Natural killer cell (primary cell): Measurements from ENCODE around the gene RNASE13. TPM values are rescaled to one million over a fixed set of nuclear protein-coding genes. Genes with fewer than 3 reads are reported as not detected.

Source experiments
- ATAC-seq, 3 donors: fragments of 150-1000 bp in 2 of 3; fragments of 200-7000 bp in 1 of 3; cut with Tn5 transposase; 1 replicate in 1 of 3; 2 replicates in 2 of 3; pipeline ENCODE4 v1.10.0; 2021; ENCODE audit warnings: mild to moderate bottlenecking in 2 of 3, moderate library complexity in 2 of 3
- DNase-seq, 2 donors: peaks; one replicate each; pipeline versions ENCODE4 v3.0.0 to v3.0.0-alpha.2; 2013 to 2021; ENCODE audit warnings: mixed read lengths in 1 of 2
- H3K27ac ChIP-seq: one replicate; pipeline ENCODE4 v1.5.1; 2013; ENCODE audit warnings: mild to moderate bottlenecking, low read length
- H3K27me3 ChIP-seq: one replicate; pipeline ENCODE4 v1.6.1; 2013; ENCODE audit warnings: low read length; ENCODE audit not compliant: control insufficient read depth, insufficient read depth
- H3K36me3 ChIP-seq: one replicate; pipeline ENCODE4 v1.6.1; 2013; ENCODE audit warnings: low read length; ENCODE audit not compliant: control insufficient read depth, insufficient read depth
- H3K4me1 ChIP-seq: one replicate; pipeline ENCODE4 v1.6.1; 2013; ENCODE audit warnings: low read length; ENCODE audit not compliant: control insufficient read depth, insufficient read depth
- H3K4me3 ChIP-seq: one replicate; pipeline ENCODE4 v1.5.1; 2013; ENCODE audit warnings: low read length
- H3K9me3 ChIP-seq: one replicate; pipeline ENCODE4 v1.6.1; 2013; ENCODE audit warnings: low read length; ENCODE audit not compliant: control insufficient read depth, insufficient read depth
- H3K27ac Mint-ChIP-seq, 2 donors: one replicate each; pipeline ENCODE4 v1.8.0; 2022; ENCODE audit warnings: mild to moderate bottlenecking in 2 of 2, mixed read lengths in 2 of 2, moderate library complexity in 1 of 2
- H3K27me3 Mint-ChIP-seq, 2 donors: one replicate each; pipeline ENCODE4 v1.8.0; 2022; ENCODE audit warnings: low read depth in 2 of 2, mixed read lengths in 2 of 2
- H3K36me3 Mint-ChIP-seq: one replicate; pipeline ENCODE4 v1.8.0; 2022; ENCODE audit warnings: mixed read lengths
- H3K4me1 Mint-ChIP-seq, 2 donors: one replicate each; pipeline ENCODE4 v1.8.0; 2022; ENCODE audit warnings: mixed read lengths in 2 of 2
- H3K4me3 Mint-ChIP-seq: one replicate; pipeline ENCODE4 v1.8.0; 2022; ENCODE audit warnings: mild to moderate bottlenecking, moderate library complexity, mixed read lengths
- H3K9me3 Mint-ChIP-seq, 2 donors: one replicate each; pipeline ENCODE4 v1.8.0; 2022; ENCODE audit warnings: mixed read lengths in 2 of 2
- CTCF ChIP-seq: fragments of 200-600 bp; IDR thresholded peaks from one replicate; pipeline ENCODE4 v1.8.0; 2022; ENCODE audit warnings: antibody characterized with exemption
- WGBS: methylation state at CpG from one replicate; pipeline ENCODE4 v1.1.7; 2013; ENCODE audit warnings: missing lambda C conversion rate; ENCODE audit not compliant: insufficient coverage; 5-methylcytosine and 5-hydroxymethylcytosine counted together
- intact Hi-C: fragments of 100-400 bp; cut with micrococcal nuclease; formaldehyde crosslinking; loops from one replicate; pipeline ENCODE4 v1.14.2; 2022
- total RNA-seq, 4 donors: library from RNA; stranded (reverse); fragments of 120-200 nt in 1 of 4; gene quantifications; one replicate each; pipeline versions ENCODE4 v1.2.3 to v1.2.4, GENCODE V29; 2013 to 2022

RNASE13 gene
- total RNA-seq, 3 donors from 2014 or later (not counting 1 experiment from before 2014, with no cell fraction given) = not detected

- peaks cover 44% of the 10 kb centered on the region for H3K4me1 ChIP-seq
- H3K27ac ChIP-seq = no peak overlapping the region
- H3K4me3 ChIP-seq = peak overlapping the region; percentile 30
- H3K27ac Mint-ChIP-seq = peak overlapping the region; percentile 51 to 88
- DNase-seq = peak in 1 of 2 donors; percentile 57
- H3K27me3 Mint-ChIP-seq = peaks cover 64 to 71% of the 10 kb centered on the region in 2 donors
- H3K9me3 Mint-ChIP-seq = no peaks in the 10 kb centered on the region
- H3K36me3 ChIP-seq = no peaks in the 10 kb centered on the region
- peaks cover 37% of the 10 kb centered on the region for H3K27me3 ChIP-seq
- H3K9me3 ChIP-seq = no peaks in the 10 kb centered on the region
- intact Hi-C loops = loop anchor here (2.0 kb wide), 1 partner anchor 16 kb away; no protein-coding TSS in a partner anchor
- H3K36me3 Mint-ChIP-seq = no peaks in the 10 kb centered on the region
- peaks cover 31 to 41% of the 10 kb centered on the region in 2 donors for H3K4me1 Mint-ChIP-seq
- no peak for TF ChIP-seq CTCF
- 1% methylated on average over 23 of the region's 23 CpGs for WGBS
- H3K4me3 Mint-ChIP-seq = peak overlapping the region; percentile 89
- ATAC-seq = peak; percentile 27 to 33 (median 31)
Measured at GRCh38 chr14:21070610-21071224, 36.1 kb upstream of the RNASE13 start.

- Mint-ChIP-seq H3K27ac (peak within 1 kb of the TSS; percentile 51 to 88), H3K9me3 (no peaks in the 10 kb centered on the region), H3K27me3 (peaks cover 70 to 77% of the 10 kb centered on the region in 2 donors), H3K4me1 (peaks cover 31 to 41% of the 10 kb centered on the region in 2 donors), H3K36me3 (no peaks in the 10 kb centered on the region), H3K4me3 (peak within 1 kb of the TSS; percentile 89)
- H3K27me3 ChIP-seq = peaks cover 37% of the 10 kb centered on the region
- no peak within 1 kb of the TSS for H3K27ac ChIP-seq
- H3K9me3 ChIP-seq = no peaks in the 10 kb centered on the region
- peak; percentile 9 to 18 (median 14) for ATAC-seq
- no peak for TF ChIP-seq CTCF
- peak in 1 of 2 donors; percentile 61 for DNase-seq
- peak within 1 kb of the TSS; percentile 30 for H3K4me3 ChIP-seq
- H3K4me1 ChIP-seq = peaks cover 44% of the 10 kb centered on the region
- under 1% methylated on average over 63 of the region's 63 CpGs for WGBS
- intact Hi-C loops = loop anchor here (2.0 kb wide), 1 partner anchor 17 kb away; no protein-coding TSS in a partner anchor
- H3K36me3 ChIP-seq = no peaks in the 10 kb centered on the region
Measured at GRCh38 chr14:21070083-21070609, 35.5 kb upstream of the RNASE13 start, which contains the start of gene ARHGEF40. ARHGEF40 (plus strand) TSS chr14:21070304; CDS start chr14:21070397, 93 bp downstream.

- peaks cover 44% of the 10 kb centered on the region for H3K4me1 ChIP-seq
- H3K9me3 Mint-ChIP-seq = no peaks in the 10 kb centered on the region
- H3K4me3 Mint-ChIP-seq = peak overlapping the region; percentile 88
- ATAC-seq (peak in 2 of 3 donors; percentile 16 to 29), DNase-seq (peak in 1 of 2 donors; percentile 67)
- H3K4me1 Mint-ChIP-seq = peaks cover 31 to 41% of the 10 kb centered on the region in 2 donors
- no peaks in the 10 kb centered on the region for H3K36me3 Mint-ChIP-seq
- peaks cover 37% of the 10 kb centered on the region for H3K27me3 ChIP-seq
- peak overlapping the region; percentile 30 for H3K4me3 ChIP-seq
- WGBS = 6% methylated on average over 40 of the region's 40 CpGs
- no peaks in the 10 kb centered on the region for H3K36me3 ChIP-seq
- H3K27ac Mint-ChIP-seq = peak overlapping the region in 1 of 2 donors; percentile 88
- H3K27me3 Mint-ChIP-seq = peaks cover 72 to 81% of the 10 kb centered on the region in 2 donors
- no peak overlapping the region for H3K27ac ChIP-seq
- no peak for TF ChIP-seq CTCF
- H3K9me3 ChIP-seq = no peaks in the 10 kb centered on the region
- intact Hi-C loops = loop anchor here (2.0 kb wide), 1 partner anchor 17 kb away; no protein-coding TSS in a partner anchor
Measured at GRCh38 chr14:21069388-21070082, 34.9 kb upstream of the RNASE13 start.
